Activated T-cell treated with anti-CD3 and anti-CD28 coated beads, Interleukin-2, amount 50 U/mL, for 48 hours (primary cell): ENCODE data around the gene ZC3H14.
A peak's percentile ranks its signal among the peaks of the same experiment; 100 is the strongest.
"Not testable (repeated sequence)": the region's sequence is repeated elsewhere in the genome, so short reads cannot be mapped to it uniquely, and the experiment has no call there.

ENCODE experiments used
- DNase-seq, 2 experiments: peaks; one replicate each; pipeline ENCODE4 v3.0.0-alpha.2; 2020

Gene ZC3H14, protein sequence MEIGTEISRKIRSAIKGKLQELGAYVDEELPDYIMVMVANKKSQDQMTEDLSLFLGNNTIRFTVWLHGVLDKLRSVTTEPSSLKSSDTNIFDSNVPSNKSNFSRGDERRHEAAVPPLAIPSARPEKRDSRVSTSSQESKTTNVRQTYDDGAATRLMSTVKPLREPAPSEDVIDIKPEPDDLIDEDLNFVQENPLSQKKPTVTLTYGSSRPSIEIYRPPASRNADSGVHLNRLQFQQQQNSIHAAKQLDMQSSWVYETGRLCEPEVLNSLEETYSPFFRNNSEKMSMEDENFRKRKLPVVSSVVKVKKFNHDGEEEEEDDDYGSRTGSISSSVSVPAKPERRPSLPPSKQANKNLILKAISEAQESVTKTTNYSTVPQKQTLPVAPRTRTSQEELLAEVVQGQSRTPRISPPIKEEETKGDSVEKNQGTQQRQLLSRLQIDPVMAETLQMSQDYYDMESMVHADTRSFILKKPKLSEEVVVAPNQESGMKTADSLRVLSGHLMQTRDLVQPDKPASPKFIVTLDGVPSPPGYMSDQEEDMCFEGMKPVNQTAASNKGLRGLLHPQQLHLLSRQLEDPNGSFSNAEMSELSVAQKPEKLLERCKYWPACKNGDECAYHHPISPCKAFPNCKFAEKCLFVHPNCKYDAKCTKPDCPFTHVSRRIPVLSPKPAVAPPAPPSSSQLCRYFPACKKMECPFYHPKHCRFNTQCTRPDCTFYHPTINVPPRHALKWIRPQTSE

DNA sequence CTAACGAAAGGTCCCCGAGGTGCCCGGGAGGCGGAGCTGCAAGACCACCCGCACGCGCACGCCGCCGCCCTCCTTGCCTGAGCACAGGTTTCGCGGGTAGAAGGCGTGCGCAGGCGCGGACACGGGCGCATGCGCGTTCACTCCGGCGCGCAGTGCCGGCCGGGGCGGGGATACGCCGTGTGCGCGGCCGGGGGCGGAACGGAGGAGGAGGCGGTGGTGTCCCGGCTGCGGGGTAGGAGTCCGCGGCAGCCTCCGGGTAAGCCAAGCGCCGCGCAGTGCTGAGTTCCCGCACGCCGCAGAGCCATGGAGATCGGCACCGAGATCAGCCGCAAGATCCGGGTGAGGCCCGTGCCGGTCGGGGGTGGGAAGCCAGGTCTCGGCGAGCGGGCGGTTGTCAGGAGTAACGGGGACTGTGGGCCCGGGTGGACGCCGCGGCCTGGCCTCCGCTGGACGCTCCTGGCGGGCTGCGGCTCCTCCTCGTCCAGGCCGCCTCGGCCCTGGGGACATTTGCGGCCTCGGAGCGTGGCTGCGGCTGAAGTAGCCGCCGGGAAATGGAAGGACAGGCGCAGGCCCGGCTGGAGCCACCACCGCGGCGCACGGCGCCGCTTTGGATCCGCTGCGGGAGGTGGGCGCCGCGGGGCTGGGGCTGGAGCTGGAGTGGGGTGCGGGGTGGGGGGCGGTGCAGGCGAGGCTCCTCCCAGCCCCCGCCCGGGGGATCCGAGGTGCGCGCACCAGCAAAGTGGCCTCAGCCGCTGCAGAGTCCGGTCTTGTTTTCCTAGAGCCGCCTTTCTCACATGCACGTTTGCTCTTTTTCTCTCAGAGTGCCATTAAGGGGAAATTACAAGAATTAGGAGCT, at the start of gene ZC3H14:
Gene ZC3H14 (plus strand): TSS at position 207 of the 856 bp plus-strand sequence. CDS start 97 bp downstream, at position 304.
- DNase-seq: peak; percentile 90 to 93

DNA sequence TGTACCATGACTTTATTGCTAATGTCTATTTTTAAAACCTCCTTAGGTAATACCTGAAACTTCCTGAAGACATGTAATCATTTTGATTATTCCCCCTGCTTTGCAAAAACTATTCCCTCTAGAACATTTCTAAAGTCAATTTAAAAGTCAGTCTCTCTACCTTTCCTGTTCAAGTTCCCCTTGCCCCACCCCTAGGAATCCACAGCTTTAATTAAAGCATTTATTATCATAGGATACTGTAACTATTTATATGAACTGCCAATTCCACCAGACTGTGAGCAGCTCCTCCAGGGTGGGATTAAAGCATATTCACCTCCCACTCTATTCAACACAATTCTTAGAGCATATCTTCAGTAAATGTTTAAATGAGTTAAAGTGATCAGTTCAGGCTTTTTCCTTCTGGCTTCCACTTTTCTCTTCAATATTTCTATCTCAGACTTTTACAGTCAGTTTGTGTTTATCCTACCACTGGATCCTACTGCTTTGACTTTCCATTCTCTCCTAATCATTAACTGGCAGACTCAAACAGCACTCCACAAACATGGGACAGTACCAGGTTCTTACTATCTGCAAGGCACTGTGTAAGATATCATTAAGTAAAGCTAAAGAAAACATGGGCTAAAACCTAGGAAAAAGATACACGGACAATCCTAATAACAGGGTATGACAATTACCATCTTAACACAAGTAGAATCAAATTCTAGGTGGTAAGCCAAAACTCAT, 47.2 kb upstream of the ZC3H14 start:
- DNase-seq: no peak

DNA sequence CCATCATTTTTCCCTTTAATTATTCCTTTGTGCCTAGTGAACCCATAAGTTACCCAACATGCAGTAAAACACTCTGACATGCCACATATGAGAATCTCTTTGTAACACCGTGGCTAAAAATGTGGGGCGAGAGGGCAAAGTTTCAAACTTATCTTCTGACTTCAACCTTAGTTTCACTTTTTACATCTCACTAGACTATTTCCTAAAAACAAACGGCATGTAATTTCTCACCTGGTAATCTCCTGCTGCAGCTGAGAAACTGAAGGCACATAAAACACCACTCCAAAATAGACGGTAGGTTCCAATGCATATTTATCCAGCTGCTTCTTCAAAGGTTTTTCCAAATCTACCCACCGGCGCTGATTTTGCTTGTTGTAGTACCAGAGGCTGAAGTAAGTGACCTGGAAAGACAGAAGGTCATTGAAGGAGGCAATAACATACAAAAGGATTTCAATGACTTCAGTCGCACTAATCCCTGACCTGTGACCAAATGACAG, 45.9 kb upstream of the ZC3H14 start:
- DNase-seq: no peak

DNA sequence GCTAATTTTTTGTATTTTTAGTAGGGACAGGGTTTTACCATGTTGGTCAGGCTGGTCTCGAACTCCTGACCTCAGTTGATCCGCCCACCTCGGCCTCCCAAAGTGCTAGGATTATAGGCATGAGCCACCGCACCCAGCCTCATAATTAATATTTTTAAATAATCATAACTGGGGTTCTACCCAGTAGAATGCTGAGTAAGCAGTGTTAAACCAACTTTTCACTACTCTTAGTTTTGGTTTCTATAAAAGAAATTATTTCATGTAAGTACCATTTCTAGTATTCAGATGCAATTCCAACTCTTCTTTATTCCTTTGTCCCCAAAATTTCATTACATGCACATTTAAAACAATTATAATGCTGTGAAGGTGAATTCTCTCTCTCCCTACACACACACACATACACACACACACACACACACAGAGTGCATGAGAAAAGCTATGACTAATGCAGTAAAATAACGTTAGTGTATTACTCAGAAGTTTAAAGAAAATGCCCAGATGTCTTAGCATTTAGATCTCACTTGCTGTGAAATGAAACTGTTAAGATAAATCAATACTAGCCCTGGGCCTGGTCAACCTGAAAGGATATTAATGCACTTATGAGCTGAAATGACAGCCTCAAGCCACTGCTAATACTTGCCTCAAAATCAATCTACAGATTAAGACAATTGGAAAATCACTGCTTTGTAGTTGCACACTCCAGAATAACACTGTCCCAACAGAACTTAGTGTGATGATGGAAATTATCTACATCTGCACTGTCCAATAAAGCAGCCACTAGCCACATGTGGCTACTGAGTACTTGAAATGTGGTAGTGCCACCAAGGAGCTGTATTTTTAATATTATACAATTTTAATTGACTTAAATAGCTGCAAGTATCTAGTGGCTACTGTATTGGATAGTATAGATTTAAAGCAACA, 44.0 kb upstream of the ZC3H14 start:
- DNase-seq: no peak

DNA sequence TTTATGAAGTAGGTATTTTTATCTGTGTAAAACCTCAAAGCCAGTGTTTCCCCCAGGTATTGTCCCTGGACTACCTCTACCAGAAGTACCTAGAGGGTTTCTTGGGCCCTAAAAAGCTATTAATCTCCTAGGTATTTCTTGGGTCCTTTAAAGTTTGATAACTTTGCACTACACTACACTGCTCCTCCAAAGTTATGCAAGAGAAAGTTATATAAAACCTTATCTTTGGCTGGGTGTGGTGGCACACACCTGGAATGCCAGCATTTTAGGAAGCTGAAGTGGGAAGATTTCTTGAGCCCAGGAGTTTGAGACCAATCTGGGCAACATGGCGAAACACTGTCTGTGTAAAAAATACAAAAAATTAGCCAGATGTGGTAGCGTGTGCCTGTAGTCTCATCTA, 42.9 kb upstream of the ZC3H14 start:
- DNase-seq: no peak

DNA sequence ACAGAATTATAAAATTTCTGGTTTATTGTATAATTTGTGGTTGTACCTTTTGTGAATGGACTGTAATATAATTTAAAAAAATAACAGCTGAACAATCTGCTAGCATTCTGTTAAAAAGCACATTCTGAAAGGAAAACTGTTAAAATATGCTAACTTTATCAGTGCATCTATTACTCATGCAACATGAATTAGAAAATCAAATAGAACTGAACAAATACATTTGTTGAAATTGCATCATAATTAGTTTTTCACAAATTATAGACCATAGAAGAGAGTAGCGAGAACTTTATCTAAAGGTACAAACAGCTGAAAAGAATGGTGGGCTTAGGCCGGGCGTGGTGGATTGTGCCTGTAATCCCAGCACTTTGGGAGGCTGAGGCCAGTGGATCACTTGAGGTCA, 41.0 kb upstream of the ZC3H14 start:
- DNase-seq: no peak

DNA sequence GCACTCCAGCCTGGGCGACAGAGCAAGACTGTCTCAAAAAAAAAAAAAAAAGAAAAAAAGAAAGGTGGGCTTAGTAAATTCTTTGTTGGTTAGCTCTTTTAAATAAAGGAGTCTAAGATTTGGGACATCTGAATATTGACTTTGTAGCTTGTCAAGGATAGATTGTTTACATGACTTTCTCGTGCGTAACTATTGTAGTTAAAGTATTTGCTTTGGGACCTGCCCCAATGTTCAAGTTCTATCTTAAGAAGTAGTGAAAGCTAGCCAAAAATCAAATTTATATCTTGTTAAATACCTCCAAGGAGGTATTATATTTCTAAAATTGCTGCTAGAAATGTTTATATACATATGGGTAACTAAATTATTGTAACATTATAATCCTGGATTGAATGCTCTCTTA, 40.4 kb upstream of the ZC3H14 start:
- DNase-seq: no peak

DNA sequence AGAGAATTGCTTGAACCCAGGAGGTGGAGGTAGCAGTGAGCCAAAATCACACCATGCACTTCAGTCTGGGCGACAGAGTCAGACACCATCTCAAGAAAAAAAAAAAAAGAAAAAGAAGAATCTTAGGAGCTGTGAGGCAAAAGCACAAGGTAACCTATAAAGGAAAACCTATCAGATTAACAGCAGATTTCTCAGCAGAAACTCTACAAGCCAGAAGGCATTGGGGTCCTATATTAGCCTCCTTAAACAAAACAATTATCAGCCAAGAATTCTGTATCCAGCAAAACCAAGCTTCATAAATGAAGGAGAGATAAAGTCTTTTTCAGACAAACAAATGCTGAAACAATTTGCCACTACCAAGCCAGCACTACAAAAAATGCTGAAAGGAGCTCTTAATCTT, 32.9 kb upstream of the ZC3H14 start:
- DNase-seq: not testable (repeated sequence)

DNA sequence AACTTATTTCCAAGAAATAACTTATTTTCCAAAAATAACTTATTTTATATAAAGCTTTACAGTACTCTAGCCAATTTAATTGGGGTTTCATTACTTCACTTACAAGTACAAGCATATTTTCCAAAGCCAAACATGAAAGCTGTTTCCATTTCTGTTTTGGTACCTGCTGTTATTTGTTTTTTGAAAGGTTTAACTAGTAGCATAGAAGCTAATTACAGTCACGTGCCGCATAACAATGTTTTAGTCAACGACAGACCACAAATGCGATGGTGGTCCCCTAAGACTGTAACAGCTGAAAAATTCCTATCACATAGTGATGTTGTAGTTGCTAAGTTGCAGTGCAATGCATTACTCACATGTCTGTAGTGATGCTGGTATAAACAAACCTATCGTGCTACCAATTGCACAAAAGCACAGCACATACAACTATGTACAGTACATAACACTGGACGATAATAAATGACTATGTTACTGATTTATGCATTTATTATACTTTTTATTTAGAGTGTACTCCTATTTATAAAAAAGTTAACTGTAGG, 29.7 kb upstream of the ZC3H14 start:
- DNase-seq: no peak

DNA sequence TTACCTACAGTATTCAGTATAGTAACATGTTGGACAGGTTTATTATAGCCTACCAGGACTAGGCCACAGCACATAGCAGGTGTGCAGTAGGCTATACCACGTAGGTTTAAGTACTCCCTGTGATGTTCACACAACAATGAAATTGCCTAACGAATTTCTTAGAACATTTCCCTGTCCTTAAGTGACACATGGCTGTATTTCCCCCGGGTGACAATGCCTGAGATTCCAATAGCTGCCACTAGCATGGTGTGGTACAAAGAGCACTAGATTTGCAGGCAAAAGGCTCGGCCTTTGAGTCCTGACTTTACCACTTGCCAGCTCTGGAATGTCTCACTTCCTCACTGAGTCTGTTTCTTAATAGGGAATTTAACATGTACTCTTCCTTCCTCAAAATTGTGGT, 27.7 kb upstream of the ZC3H14 start:
- no peak for DNase-seq

DNA sequence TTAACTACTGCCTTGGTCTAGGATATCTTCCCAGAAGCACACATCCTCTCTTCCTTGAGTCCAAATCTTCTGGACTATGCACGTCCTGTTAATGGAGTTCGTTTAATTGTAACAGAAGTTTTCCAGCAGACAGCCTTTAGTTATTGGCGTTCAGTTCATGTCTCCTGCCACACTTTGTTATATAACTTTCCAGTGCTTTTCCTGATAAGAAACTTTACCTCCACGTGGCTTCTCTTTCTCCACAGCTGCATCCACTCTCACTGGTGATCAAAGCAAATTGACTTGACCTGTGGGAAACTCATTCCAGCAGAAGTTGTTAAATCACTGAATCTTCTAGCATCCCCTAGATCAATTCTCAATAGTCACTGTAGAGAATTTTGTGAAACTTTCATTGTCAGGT, 27.0 kb upstream of the ZC3H14 start:
- no peak for DNase-seq

DNA sequence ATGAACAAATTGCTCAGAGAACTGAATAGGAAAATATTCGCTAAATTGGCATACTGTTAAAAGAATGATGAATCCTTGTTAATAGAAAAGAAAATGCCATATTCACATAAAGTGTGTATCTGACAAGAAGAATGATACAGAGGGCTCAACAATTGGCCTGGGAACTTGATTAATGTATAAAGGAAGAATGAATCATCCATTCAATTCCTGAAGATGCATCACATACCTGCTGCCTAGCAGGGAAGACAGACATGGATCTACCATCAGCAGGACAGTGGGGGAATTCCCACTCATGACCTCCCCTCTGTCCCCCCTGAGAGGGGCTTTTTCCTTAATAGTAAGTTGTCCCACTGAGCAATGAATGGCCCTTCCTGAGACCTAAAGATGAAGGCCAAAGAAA, 21.5 kb upstream of the ZC3H14 start:
- no peak for DNase-seq

DNA sequence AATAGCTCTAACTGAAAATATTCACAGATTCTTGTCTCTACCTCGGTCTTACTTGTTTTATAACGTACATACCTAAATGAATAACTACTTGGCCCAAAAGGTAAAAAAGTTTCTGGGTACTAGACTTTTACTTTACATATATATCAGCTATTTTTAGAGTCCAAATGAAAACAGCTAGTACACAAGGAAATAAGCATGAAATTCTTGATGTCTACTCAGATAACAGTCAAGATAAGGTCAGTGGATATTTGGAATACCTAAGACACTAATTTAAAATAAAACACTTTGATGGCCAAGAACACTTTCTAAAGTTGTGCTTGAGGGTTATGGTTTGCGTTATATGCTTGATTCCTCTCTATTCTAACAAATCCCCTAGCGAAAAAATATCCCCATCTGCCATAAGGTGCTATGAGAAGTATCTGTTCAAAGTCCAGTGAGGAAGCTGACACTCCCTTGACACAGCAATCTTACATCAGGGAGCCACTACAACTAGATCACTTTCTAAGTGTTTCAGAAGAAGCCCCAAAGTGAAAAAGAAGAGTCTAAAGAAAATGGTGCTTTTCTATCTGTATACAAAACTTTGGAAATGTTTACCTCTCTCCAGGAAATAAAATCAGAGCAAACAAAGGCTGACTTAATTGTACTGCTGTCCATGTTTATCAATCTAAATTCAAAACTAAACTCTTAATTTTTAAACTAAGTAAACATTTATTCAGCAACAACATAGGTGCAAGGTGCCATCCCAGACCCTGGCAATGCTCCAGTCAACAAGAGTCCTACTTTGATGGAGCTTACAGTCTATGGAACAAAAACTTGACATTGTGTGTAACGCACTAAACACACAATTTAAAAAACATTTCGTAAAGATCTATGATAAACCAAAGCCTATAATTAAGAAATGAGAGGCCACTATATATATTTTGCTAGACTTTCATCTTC, 19.7 kb upstream of the ZC3H14 start:
- DNase-seq: no peak

DNA sequence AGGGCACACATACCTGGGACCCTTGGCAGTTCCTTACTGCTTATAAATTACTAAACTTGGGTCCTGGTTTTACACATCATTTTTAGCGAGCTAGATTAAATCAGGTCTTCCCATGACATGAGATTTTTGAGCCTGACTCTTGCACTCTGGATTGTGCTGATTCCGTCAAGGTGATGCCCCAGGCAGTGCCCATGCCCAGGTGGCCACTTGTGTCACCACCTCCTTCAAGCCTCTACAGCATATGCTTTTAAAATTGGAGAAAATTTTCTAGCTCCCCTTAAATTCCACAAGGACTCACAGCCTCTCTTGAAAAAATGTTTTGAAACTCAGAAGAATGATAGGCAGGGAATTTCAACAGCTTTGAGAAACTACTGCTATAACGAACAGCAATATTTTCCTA, 17.6 kb upstream of the ZC3H14 start:
- DNase-seq: no peak

DNA sequence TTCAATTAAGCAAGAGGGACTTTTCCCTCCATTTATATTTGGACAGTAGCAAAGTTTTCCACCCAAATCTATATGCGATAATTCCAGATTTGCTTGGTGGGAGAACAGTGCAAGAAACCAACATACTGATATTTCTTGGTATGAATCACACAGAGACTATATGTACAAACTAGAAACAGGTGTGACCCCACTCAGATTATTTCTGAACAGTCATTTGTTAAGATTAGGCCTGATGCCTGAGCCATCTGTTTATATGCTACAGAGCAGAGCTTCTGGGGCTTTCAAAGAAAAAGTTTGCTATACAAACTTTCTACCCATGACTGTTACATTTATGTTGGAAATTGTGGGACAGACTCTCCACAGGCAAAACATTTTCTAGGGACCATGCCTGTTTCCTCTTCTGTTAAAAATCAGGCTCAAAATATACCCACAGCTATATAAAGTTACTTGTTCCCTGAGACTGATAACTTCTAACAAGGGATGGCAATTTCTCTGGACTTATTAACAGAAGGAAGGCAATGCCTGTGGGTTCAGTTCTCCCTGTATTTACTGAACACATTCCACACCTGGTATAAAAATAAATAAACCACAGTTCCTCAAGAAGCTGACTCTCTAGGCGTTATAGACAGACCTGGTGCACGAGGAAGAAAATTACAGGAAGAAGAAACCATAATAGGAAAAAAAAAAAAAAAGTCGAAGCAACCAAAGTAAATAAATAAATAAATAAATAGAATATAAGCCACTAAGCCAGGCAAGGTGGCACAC, 16.0 kb upstream of the ZC3H14 start:
- DNase-seq: no peak

DNA sequence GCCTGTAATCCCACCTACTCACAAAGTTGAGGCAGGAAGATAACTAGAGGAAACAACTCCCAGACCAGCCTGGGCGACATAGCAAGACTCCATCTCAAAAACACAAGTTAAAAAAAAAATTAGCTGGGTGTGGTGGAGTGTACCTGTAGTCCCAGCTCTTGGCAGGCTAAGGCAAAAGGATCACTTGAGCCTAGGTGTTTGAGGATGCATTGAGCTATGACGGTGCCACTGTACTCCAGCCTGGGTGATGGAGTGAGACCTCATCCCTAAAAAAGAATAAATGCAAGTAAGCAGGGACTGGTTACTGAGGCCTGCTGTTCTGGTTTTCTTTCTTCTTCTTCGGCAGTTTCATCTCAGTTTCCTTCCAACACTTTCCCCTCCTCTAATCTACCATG, 15.5 kb upstream of the ZC3H14 start:
- no peak for DNase-seq

DNA sequence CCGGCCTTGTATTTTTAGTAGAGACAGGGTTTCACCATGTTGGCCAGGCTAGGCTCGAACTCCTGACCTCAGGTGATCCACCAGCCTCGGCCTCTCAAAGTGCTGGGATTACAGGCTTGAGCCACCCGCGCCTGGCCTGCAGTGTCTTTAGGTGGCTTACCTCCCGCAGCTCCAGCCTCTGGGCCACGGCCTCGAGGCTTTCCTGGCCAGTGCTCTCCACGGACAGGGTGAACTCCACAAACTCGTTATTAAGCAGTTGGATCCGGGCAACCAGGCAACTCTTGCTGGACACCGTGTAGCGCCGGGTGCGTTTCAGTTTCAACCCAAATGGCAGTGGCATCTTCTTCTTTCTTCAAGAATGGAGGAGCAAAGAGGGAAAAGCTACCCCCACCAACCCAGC, 12.8 kb upstream of the ZC3H14 start:
- DNase-seq: no peak

DNA sequence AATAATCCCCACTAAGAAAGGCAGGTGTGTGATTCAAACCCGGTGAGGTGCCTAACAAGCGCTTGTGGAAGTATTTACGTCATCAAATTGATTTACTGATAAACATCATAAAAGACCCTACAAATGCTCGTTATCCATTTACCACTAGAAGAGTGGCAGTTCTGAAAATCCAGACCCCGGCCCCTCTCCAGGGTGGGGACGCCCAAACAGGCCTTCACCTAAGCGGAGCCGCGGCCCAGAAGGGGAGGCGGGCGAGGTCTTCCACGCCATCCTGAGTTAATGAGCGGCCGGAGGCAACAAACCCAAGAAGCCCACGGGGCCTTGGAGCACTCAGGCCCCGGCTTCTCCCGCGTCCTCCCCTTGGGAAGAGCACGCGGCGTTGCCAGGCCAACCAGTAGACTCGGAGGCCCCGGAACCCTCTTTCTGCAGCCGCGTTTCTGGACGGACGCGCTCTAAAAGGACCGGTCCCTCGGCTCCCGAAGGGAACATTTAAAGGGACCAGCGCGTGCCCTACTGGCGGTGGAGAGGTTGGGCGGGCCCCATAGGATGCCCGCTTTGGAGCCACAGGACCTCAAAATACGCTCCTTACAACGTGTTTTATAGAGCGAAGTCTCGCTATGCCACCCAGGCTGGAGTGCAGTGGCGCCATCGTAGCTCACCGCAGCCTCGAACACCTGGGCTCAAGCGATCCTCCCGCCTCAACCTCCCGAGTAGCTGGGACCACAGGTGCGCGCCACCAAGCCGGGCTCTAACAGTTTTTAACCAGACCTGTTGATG, 11.6 kb upstream of the ZC3H14 start:
- DNase-seq: peak; percentile 81 to 83
